Mesendoderm (in vitro differentiated cells): ENCODE measurements around the gene ISM1.

ENCODE experiments used
- DNase-seq: peaks from one replicate; pipeline ENCODE4 v3.0.0; 2013
- H2AK5ac ChIP-seq: 2 replicates; pipeline ENCODE4 v1.6.1; 2013; ENCODE audit warnings: low read length, inconsistent platforms
- H2BK120ac ChIP-seq: 2 replicates; pipeline ENCODE4 v1.6.1; 2013; ENCODE audit warnings: low read depth, mild to moderate bottlenecking, low read length, moderate library complexity, mixed read lengths
- H2BK15ac ChIP-seq: replicated peaks from 2 replicates; pipeline ENCODE4 v1.6.1; 2013; ENCODE audit warnings: low read depth, mild to moderate bottlenecking, moderate library complexity
- H2BK5ac ChIP-seq: 2 replicates; pipeline ENCODE4 v1.6.1; 2013; ENCODE audit warnings: low read length, inconsistent platforms
- H3K18ac ChIP-seq: 2 replicates; pipeline ENCODE4 v1.6.1; 2013; ENCODE audit warnings: mild to moderate bottlenecking, low read length, mixed read lengths
- H3K23ac ChIP-seq: one replicate; pipeline ENCODE4 v1.6.1; 2013; ENCODE audit warnings: low read length
- H3K27ac ChIP-seq: 2 replicates; pipeline ENCODE4 v1.5.1; 2013; ENCODE audit warnings: low read depth, mild to moderate bottlenecking, inconsistent platforms, low read length, moderate library complexity
- H3K27me3 ChIP-seq: 2 replicates; pipeline ENCODE4 v1.6.1; 2013; ENCODE audit warnings: low read length, control low read depth, mild to moderate bottlenecking, inconsistent platforms; ENCODE audit not compliant: insufficient read depth, poor library complexity
- H3K36me3 ChIP-seq: 2 replicates; pipeline ENCODE4 v1.6.1; 2013; ENCODE audit warnings: low read length, inconsistent platforms; ENCODE audit not compliant: control insufficient read depth, insufficient read depth
- H3K4ac ChIP-seq: one replicate; pipeline ENCODE4 v1.6.1; 2013; ENCODE audit warnings: low read depth, mild to moderate bottlenecking, low read length, moderate library complexity
- H3K4me1 ChIP-seq: 2 replicates; pipeline ENCODE4 v1.6.1; 2013; ENCODE audit warnings: low read depth, low read length, inconsistent platforms; ENCODE audit not compliant: control insufficient read depth
- H3K4me2 ChIP-seq: 2 replicates; pipeline ENCODE4 v1.6.1; 2013; ENCODE audit warnings: low read length
- H3K4me3 ChIP-seq: 2 replicates; pipeline ENCODE4 v1.5.1; 2013; ENCODE audit warnings: mild to moderate bottlenecking, low read length
- H3K56ac ChIP-seq: one replicate; pipeline ENCODE4 v1.6.1; 2013; ENCODE audit warnings: low read length
- H3K79me1 ChIP-seq: 2 replicates; pipeline ENCODE4 v1.6.1; 2013; ENCODE audit warnings: low read length, inconsistent platforms
- H3K79me2 ChIP-seq: 2 replicates; pipeline ENCODE4 v1.6.1; 2013; ENCODE audit warnings: mild to moderate bottlenecking, low read length; ENCODE audit not compliant: control insufficient read depth, insufficient read depth
- H3K9ac ChIP-seq: 2 replicates; pipeline ENCODE4 v1.6.1; 2013; ENCODE audit warnings: low read length, inconsistent platforms
- H4K5ac ChIP-seq: one replicate; pipeline ENCODE4 v1.6.1; 2013; ENCODE audit warnings: low read length
- H4K8ac ChIP-seq: one replicate; pipeline ENCODE4 v1.6.1; 2013; ENCODE audit warnings: low read depth, mild to moderate bottlenecking, control low read depth, low read length, moderate library complexity
- WGBS: extraction: QIAGEN DNeasy Blood & Tissue Kit; methylation state at CpG from one replicate; pipeline ENCODE4 v1.1.7; 2013; ENCODE audit warnings: low lambda C conversion rate, missing lambda C conversion rate; ENCODE audit not compliant: insufficient coverage; ENCODE audit errors: extremely low coverage; 5-methylcytosine and 5-hydroxymethylcytosine counted together

ISM1 gene

GRCh38 chr20:13216533-13216932 lies 4.5 kb upstream of the ISM1 start:
- no peaks in the 10 kb centered on the region for H3K36me3 ChIP-seq
- peaks cover 18% of the 10 kb centered on the region for H3K27me3 ChIP-seq
- H3K4me3 ChIP-seq, result no peak overlapping the region
- WGBS, result no CpG with 5 or more reads among the region's 1 CpG
- H3K4me1 ChIP-seq, result no peaks in the 10 kb centered on the region
- no peak overlapping the region for H3K4ac ChIP-seq
- no peak overlapping the region for H2BK5ac ChIP-seq
- H3K23ac ChIP-seq, result no peak overlapping the region
- no peaks in the 10 kb centered on the region for H3K79me2 ChIP-seq
- no peak for DNase-seq
- H4K5ac ChIP-seq, result no peak overlapping the region
- H3K9ac ChIP-seq, result no peak overlapping the region
- no peak overlapping the region for H2AK5ac ChIP-seq
- no peak overlapping the region for H3K18ac ChIP-seq
- no peak overlapping the region for H3K4me2 ChIP-seq
- H3K27ac ChIP-seq, result no peak overlapping the region
- no peak overlapping the region for H3K56ac ChIP-seq
- no peaks in the 10 kb centered on the region for H3K79me1 ChIP-seq
- no peak overlapping the region for H4K8ac ChIP-seq
- no peak overlapping the region for H2BK120ac ChIP-seq
- H2BK15ac ChIP-seq, result no peak overlapping the region

- WGBS, result no CpG with 5 or more reads among the region's 38 CpGs
- peak overlapping the region; percentile 52 for H3K9ac ChIP-seq
- no peak overlapping the region for H4K8ac ChIP-seq
- H3K36me3 ChIP-seq, result no peaks in the 10 kb centered on the region
- peaks cover 22% of the 10 kb centered on the region for H3K27me3 ChIP-seq
- H3K18ac ChIP-seq, result no peak overlapping the region
- no peak overlapping the region for H3K23ac ChIP-seq
- H3K4me3 ChIP-seq, result peak overlapping the region; percentile 12
- no peak overlapping the region for H2BK120ac ChIP-seq
- H3K79me1 ChIP-seq, result no peaks in the 10 kb centered on the region
- no peak overlapping the region for H3K27ac ChIP-seq
- H2BK5ac ChIP-seq, result no peak overlapping the region
- no peak overlapping the region for H2BK15ac ChIP-seq
- peak overlapping the region; percentile 72 for H3K56ac ChIP-seq
- H3K79me2 ChIP-seq, result no peaks in the 10 kb centered on the region
- DNase-seq, result peak; percentile 35
- no peak overlapping the region for H4K5ac ChIP-seq
- peak overlapping the region; percentile 66 for H3K4me2 ChIP-seq
- peaks cover 4% of the 10 kb centered on the region for H3K4me1 ChIP-seq
- no peak overlapping the region for H2AK5ac ChIP-seq
- H3K4ac ChIP-seq, result no peak overlapping the region
Measured at GRCh38 chr20:13219327-13220193, 1.5 kb upstream of the ISM1 start.

GRCh38 chr20:13220194-13220903 lies 725 bp upstream of the ISM1 start:
- WGBS, result no CpG with 5 or more reads among the region's 63 CpGs
- peak overlapping the region; percentile 72 for H3K56ac ChIP-seq
- DNase-seq, result peak; percentile 86

GRCh38 chr20:13221313-13221672 lies 219 bp downstream of the ISM1 start:
- no peak for DNase-seq
- no peak overlapping the region for H4K8ac ChIP-seq
- no peaks in the 10 kb centered on the region for H3K36me3 ChIP-seq
- H3K18ac ChIP-seq, result peak overlapping the region; percentile 94
- H3K27ac ChIP-seq, result no peak overlapping the region
- H3K4me3 ChIP-seq, result no peak overlapping the region
- no CpG with 5 or more reads among the region's 56 CpGs for WGBS
- no peak overlapping the region for H2AK5ac ChIP-seq
- no peak overlapping the region for H3K23ac ChIP-seq
- H4K5ac ChIP-seq, result no peak overlapping the region
- no peak overlapping the region for H2BK15ac ChIP-seq
- no peak overlapping the region for H3K56ac ChIP-seq
- H2BK120ac ChIP-seq, result no peak overlapping the region
- H3K79me1 ChIP-seq, result no peaks in the 10 kb centered on the region
- H2BK5ac ChIP-seq, result no peak overlapping the region
- H3K9ac ChIP-seq, result peak overlapping the region; percentile 37
- H3K27me3 ChIP-seq, result peaks cover 21% of the 10 kb centered on the region
- H3K4me1 ChIP-seq, result peaks cover 4% of the 10 kb centered on the region
- no peaks in the 10 kb centered on the region for H3K79me2 ChIP-seq
- no peak overlapping the region for H3K4ac ChIP-seq
- no peak overlapping the region for H3K4me2 ChIP-seq

More at GRCh38 chr20:13220194-13220903, 725 bp upstream of the ISM1 start:
- peaks cover 4% of the 10 kb centered on the region for H3K4me1 ChIP-seq
- H3K4ac ChIP-seq, result no peak overlapping the region
- H3K18ac ChIP-seq, result no peak overlapping the region
- no peak overlapping the region for H2BK120ac ChIP-seq
- H3K4me2 ChIP-seq, result peak overlapping the region; percentile 66
- H3K9ac ChIP-seq, result peak overlapping the region; percentile 52
- no peak overlapping the region for H3K23ac ChIP-seq
- no peak overlapping the region for H3K27ac ChIP-seq
- H4K8ac ChIP-seq, result no peak overlapping the region
- H3K4me3 ChIP-seq, result peak overlapping the region; percentile 14
- no peak overlapping the region for H2BK15ac ChIP-seq
- H3K79me1 ChIP-seq, result no peaks in the 10 kb centered on the region
- no peak overlapping the region for H4K5ac ChIP-seq
- H2AK5ac ChIP-seq, result no peak overlapping the region
- no peaks in the 10 kb centered on the region for H3K79me2 ChIP-seq
- H3K36me3 ChIP-seq, result no peaks in the 10 kb centered on the region
- H3K27me3 ChIP-seq, result peaks cover 22% of the 10 kb centered on the region
- no peak overlapping the region for H2BK5ac ChIP-seq

GRCh38 chr20:13221673-13222318 lies 722 bp downstream of the ISM1 start:
- H4K8ac ChIP-seq, result no peak overlapping the region
- DNase-seq, result peak; percentile 90
- H3K9ac ChIP-seq, result peak overlapping the region; percentile 40

More at GRCh38 chr20:13221673-13222318, 722 bp downstream of the ISM1 start:
- H3K36me3 ChIP-seq, result no peaks in the 10 kb centered on the region
- peak overlapping the region; percentile 69 for H3K56ac ChIP-seq
- no peak overlapping the region for H3K23ac ChIP-seq
- peak overlapping the region; percentile 80 for H3K4me2 ChIP-seq
- peaks cover 4% of the 10 kb centered on the region for H3K4me1 ChIP-seq
- no peaks in the 10 kb centered on the region for H3K79me2 ChIP-seq
- no peak overlapping the region for H4K5ac ChIP-seq
- H3K4ac ChIP-seq, result no peak overlapping the region
- no peak overlapping the region for H2BK15ac ChIP-seq
- WGBS, result no CpG with 5 or more reads among the region's 59 CpGs
- H3K27ac ChIP-seq, result no peak overlapping the region
- H3K18ac ChIP-seq, result peak overlapping the region; percentile 94
- H2BK5ac ChIP-seq, result no peak overlapping the region
- peaks cover 21% of the 10 kb centered on the region for H3K27me3 ChIP-seq
- no peaks in the 10 kb centered on the region for H3K79me1 ChIP-seq
- peak overlapping the region; percentile 40 for H3K4me3 ChIP-seq
- no peak overlapping the region for H2AK5ac ChIP-seq
- H2BK120ac ChIP-seq, result no peak overlapping the region
